Mucosa of stomach (tissue), 1 donor: ENCODE results near the gene LGALS3BP.

Experiments used
- H3K27me3 ChIP-seq: one replicate; pipeline ENCODE4 v1.7.0; 2013; ENCODE audit warnings: mild to moderate bottlenecking, low read length; ENCODE audit not compliant: control insufficient read depth, insufficient read depth
- H3K36me3 ChIP-seq: one replicate; pipeline ENCODE4 v1.7.0; 2013; ENCODE audit warnings: low read length; ENCODE audit not compliant: control insufficient read depth, insufficient read depth
- H3K4me1 ChIP-seq: one replicate; pipeline ENCODE4 v1.7.0; 2013; ENCODE audit warnings: mild to moderate bottlenecking, low read length; ENCODE audit not compliant: control insufficient read depth, insufficient read depth
- H3K4me3 ChIP-seq: one replicate; pipeline ENCODE4 v1.7.0; 2013; ENCODE audit warnings: low read length
- H3K9ac ChIP-seq: one replicate; pipeline ENCODE4 v1.7.0; 2013; ENCODE audit warnings: mild to moderate bottlenecking, low read length, moderate library complexity
- H3K9me3 ChIP-seq: one replicate; pipeline ENCODE4 v1.7.0; 2013; ENCODE audit warnings: mild to moderate bottlenecking, low read length, moderate library complexity; ENCODE audit not compliant: control insufficient read depth
- donor health status: Pancreatic carcinoma.

LGALS3BP gene

GRCh38 chr17:78981010-78981888, 1.5 kb upstream of the LGALS3BP start:
- Histone ChIP-seq H3K4me1 (peaks cover 37% of the 10 kb centered on the region), H3K9me3 (no peaks in the 10 kb centered on the region), H3K4me3 (no peak overlapping the region), H3K9ac (no peak overlapping the region), H3K27me3 (no peaks in the 10 kb centered on the region), H3K36me3 (peaks cover 6% of the 10 kb centered on the region)

GRCh38 chr17:78980624-78980972, 875 bp upstream of the LGALS3BP start:
- Histone ChIP-seq H3K4me3 (no peak overlapping the region), H3K36me3 (peaks cover 9% of the 10 kb centered on the region), H3K27me3 (no peaks in the 10 kb centered on the region), H3K9me3 (no peaks in the 10 kb centered on the region), H3K9ac (peak overlapping the region; percentile 36), H3K4me1 (peaks cover 37% of the 10 kb centered on the region)

GRCh38 chr17:78977997-78978973, 1.4 kb downstream of the LGALS3BP start:
- no peaks in the 10 kb centered on the region for H3K27me3 ChIP-seq
- peak overlapping the region; percentile 50 for H3K4me3 ChIP-seq
- H3K9ac ChIP-seq = peak overlapping the region; percentile 36
- H3K36me3 ChIP-seq = peaks cover 14% of the 10 kb centered on the region
- H3K9me3 ChIP-seq = no peaks in the 10 kb centered on the region
- peaks cover 48% of the 10 kb centered on the region for H3K4me1 ChIP-seq

- peaks cover 48% of the 10 kb centered on the region for H3K4me1 ChIP-seq
- H3K27me3 ChIP-seq = no peaks in the 10 kb centered on the region
- H3K4me3 ChIP-seq = peak overlapping the region; percentile 50
- peak overlapping the region; percentile 36 for H3K9ac ChIP-seq
- no peaks in the 10 kb centered on the region for H3K9me3 ChIP-seq
- peaks cover 14% of the 10 kb centered on the region for H3K36me3 ChIP-seq
These were observed 2.1 kb downstream of the LGALS3BP start for GRCh38 chr17:78977681-78977943.

- Histone ChIP-seq H3K4me1 (peaks cover 48% of the 10 kb centered on the region), H3K36me3 (peaks cover 14% of the 10 kb centered on the region), H3K4me3 (peak overlapping the region; percentile 50), H3K27me3 (no peaks in the 10 kb centered on the region), H3K9ac (peak overlapping the region; percentile 36), H3K9me3 (no peaks in the 10 kb centered on the region)
These were observed 2.6 kb downstream of the LGALS3BP start for GRCh38 chr17:78976907-78977680.

- no peak overlapping the region for H3K9ac ChIP-seq
- peaks cover 14% of the 10 kb centered on the region for H3K36me3 ChIP-seq
- no peaks in the 10 kb centered on the region for H3K9me3 ChIP-seq
- H3K4me3 ChIP-seq = no peak overlapping the region
- peaks cover 61% of the 10 kb centered on the region for H3K4me1 ChIP-seq
- H3K27me3 ChIP-seq = no peaks in the 10 kb centered on the region
These were observed 4.8 kb downstream of the LGALS3BP start for GRCh38 chr17:78974635-78975591.

GRCh38 chr17:78973792-78974520, 5.8 kb downstream of the LGALS3BP start:
- Histone ChIP-seq H3K27me3 (no peaks in the 10 kb centered on the region), H3K9ac (no peak overlapping the region), H3K4me1 (peaks cover 61% of the 10 kb centered on the region), H3K9me3 (no peaks in the 10 kb centered on the region), H3K36me3 (peaks cover 17% of the 10 kb centered on the region), H3K4me3 (no peak overlapping the region)

GRCh38 chr17:78973196-78973595, 6.5 kb downstream of the LGALS3BP start:
- Histone ChIP-seq H3K9me3 (no peaks in the 10 kb centered on the region), H3K9ac (no peak overlapping the region), H3K4me1 (peaks cover 58% of the 10 kb centered on the region), H3K4me3 (no peak overlapping the region), H3K36me3 (peaks cover 19% of the 10 kb centered on the region), H3K27me3 (no peaks in the 10 kb centered on the region)

GRCh38 chr17:78972507-78973105, 7.1 kb downstream of the LGALS3BP start:
- Histone ChIP-seq H3K9me3 (no peaks in the 10 kb centered on the region), H3K27me3 (no peaks in the 10 kb centered on the region), H3K4me1 (peaks cover 54% of the 10 kb centered on the region), H3K4me3 (no peak overlapping the region), H3K9ac (no peak overlapping the region), H3K36me3 (peaks cover 19% of the 10 kb centered on the region)

GRCh38 chr17:78971756-78972506, 7.8 kb downstream of the LGALS3BP start:
- peaks cover 47% of the 10 kb centered on the region for H3K4me1 ChIP-seq
- no peaks in the 10 kb centered on the region for H3K27me3 ChIP-seq
- peaks cover 19% of the 10 kb centered on the region for H3K36me3 ChIP-seq
- H3K4me3 ChIP-seq = no peak overlapping the region
- H3K9ac ChIP-seq = peak overlapping the region; percentile 26
- H3K9me3 ChIP-seq = no peaks in the 10 kb centered on the region
